Fibroblast of skin of left quadriceps (primary cell): ENCODE data around the gene COBLL1.
"Not testable (repeated sequence)": the region's sequence is repeated elsewhere in the genome, so short reads cannot be mapped to it uniquely, and the experiment has no call there.

Source experiments
- DNase-seq, 2 experiments: peaks; one replicate each; pipeline ENCODE4 v3.0.0-alpha.2; 2013; ENCODE audit warnings: low read depth in 2 of 2

The COBLL1 gene

GRCh38 chr2:164789968-164790367 lies 51.7 kb downstream of the COBLL1 start:
- no peak for DNase-seq

DNA sequence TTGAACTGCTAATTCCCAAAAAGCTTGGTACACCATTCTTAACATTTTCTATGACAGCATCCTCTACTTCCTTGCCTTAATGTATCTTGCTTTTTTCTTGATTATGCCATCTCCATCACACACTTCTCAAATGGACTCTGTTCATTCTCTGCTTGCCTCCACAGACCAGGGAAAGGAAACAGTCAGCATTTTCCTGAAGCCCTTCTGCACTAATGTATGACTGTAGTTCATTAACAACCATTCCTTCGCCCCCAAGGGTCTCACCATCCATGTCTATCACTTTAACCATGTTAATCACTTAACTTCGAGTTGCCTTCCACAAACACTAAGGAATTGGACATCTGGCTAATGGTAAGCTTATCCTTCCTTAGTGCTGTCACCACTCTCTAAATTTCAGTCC lies 54.8 kb downstream of the COBLL1 start:
- DNase-seq: no peak

GRCh38 chr2:164785457-164785856 lies 56.2 kb downstream of the COBLL1 start:
- no peak for DNase-seq

DNA sequence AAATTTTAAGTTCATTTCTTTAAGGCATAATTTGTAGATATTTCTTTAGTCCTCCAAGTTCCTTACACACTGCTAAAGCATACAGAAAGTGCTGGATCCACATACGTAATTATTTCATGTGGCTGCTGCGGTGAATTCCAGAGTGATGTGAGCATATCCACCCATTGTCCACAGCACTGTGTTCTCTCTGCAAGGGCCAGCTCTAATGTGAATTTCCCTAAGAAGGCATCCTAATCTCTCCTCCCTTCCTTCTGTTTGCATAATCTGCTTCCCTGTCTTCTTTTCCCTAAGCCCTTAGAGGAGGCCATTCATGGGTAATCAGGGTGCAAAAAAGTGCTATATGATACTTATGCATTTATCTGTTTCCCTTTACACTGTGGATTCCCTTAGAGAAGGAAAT lies 57.2 kb downstream of the COBLL1 start:
- DNase-seq: peak in 1 of 2 experiments; percentile 17

GRCh38 chr2:164782323-164782722 lies 59.3 kb downstream of the COBLL1 start:
- peak in 1 of 2 experiments; percentile 29 for DNase-seq

GRCh38 chr2:164781394-164781793 lies 60.2 kb downstream of the COBLL1 start:
- DNase-seq: no peak

GRCh38 chr2:164780611-164781178 lies 60.9 kb downstream of the COBLL1 start:
- DNase-seq: no peak

- DNase-seq: no peak
These were observed 62.1 kb downstream of the COBLL1 start for GRCh38 chr2:164779383-164780057.

DNA sequence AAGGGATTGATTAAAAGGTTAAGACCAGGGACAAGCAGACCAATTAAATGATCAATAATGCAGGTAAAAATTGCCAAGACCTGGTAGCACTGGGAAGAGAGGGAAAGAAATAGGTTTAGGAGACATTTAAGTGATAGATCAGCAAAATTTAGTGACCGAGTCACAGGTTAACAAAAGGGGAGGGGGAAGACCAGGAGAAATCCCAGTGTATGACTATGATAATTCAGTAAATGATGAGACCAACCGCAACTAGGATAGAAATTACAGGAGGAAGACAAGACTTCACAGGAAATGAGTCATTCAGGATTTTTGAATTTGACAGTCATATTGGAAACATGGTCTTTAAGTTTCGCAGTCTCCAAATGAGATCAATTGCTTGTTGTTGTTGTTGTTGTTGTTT lies 62.9 kb downstream of the COBLL1 start:
- DNase-seq: no peak

GRCh38 chr2:164777847-164778461 lies 63.7 kb downstream of the COBLL1 start:
- DNase-seq: no peak

DNA sequence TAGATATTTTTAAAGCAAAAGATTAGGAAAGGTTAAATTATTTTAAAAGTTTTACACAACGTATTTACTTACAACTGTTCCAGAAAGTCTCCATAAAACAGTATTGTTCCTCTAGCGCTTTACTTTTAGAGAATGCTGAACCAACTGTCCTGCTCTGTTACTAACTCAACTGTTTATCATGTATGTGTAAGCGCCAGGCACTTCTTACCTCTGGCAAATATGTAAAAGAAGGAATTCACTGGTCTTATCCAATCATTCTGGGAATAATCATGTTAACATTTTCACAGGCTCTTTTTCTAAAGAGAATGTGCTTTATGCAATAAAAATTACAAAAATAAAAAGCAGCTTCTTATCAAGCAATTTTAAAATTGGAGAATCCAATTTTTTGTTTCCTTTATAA lies 68.0 kb downstream of the COBLL1 start:
- DNase-seq: no peak

GRCh38 chr2:164773091-164773490 lies 68.5 kb downstream of the COBLL1 start:
- no peak for DNase-seq

GRCh38 chr2:164771897-164772296 lies 69.7 kb downstream of the COBLL1 start:
- DNase-seq: no peak

DNA sequence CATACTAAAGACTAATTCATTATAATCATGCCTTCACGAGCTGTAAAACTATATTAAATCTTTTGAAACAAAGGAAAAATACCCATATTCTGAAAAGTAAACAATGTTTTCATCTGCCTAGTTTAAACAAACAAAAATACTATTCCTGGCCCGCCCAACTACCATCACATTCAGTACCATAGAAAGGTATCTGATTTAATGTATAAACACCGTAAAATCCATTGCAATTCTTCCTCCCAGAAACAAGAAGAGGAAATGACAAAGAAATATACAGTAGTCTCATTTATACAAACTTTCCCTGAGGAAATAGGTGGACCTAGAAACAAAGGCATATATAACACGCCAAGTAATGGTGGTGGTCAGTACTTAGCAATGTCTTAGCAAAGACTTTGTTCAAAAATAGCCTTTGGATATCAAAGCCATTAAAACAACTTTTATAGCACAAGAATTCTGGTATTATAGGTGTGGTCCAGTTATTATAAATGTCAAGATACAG lies 71.2 kb downstream of the COBLL1 start:
- no peak for DNase-seq

GRCh38 chr2:164766954-164767320 lies 74.7 kb downstream of the COBLL1 start:
- no peak for DNase-seq

DNA sequence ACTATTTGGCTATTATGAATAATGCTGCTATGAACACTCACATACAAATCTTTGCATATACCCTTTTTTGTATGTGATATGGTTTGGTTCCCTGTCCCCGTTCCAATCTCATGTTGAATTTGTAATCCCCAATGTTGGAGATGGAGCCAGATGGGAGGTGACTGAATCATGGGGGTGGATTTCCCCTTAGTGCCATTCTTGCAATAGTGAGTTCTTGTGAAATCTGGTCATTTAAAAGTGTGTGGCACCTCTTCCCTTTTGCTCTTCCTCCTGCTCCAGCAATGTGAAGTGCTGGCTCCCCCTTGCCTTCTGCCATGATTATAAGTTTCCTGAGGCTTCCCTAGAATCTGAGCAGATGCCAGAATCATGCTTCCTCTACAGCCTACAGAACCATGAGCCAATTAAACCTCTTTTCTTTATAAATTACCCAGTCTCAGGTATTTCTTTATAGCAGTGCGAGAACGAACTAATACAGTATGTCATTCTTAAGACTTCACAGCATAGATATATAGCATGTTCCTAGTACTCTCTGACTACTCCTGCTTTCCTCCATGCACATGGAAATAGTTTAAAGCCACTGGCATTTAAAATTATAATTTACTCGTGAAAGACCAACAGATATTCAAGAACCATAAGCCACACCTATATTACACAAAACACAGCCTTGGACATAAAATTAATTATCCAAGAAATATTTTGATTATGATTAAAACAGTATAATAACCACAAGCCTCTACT lies 75.2 kb downstream of the COBLL1 start:
- no peak for DNase-seq

DNA sequence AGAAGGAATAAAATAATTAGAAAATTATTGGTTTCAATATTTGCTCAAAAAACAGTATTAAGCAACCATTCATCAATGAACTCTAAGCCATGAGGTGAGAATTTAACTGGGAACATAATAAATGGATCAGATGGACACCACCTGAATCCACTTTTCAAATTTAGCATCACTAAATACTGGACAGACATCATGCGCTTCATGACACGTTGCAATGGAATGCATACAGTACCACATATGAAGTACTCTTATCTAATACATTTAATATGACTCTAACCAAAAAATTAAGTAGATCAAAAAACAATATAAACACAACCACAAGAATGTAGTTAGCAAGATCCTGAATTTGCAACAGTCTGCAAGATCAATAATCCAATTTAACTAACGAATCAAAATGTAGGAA lies 76.6 kb downstream of the COBLL1 start:
- DNase-seq: peak in 1 of 2 experiments; percentile 11

DNA sequence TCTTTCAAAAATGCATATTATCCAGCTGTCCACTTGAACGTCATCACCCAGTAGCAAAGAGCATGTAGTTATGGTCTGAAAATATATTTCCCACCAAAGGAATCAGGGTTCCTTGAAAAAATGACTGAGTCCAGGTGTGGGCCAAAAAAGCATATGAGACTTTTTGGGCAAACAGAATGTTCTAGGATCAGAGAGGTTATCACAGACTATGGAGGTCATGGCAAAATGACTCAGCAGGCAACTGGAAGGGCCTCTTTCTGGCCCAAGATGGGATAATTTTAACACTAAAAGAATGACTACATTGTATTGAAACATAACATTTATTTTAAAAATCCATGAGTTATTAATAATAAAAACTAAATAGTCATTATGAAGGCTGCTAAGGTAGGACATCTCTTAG lies 77.1 kb downstream of the COBLL1 start:
- no peak for DNase-seq

- DNase-seq: no peak
These were observed 78.2 kb downstream of the COBLL1 start for GRCh38 chr2:164763431-164763830.

GRCh38 chr2:164761737-164762460 lies 79.7 kb downstream of the COBLL1 start:
- no peak for DNase-seq

GRCh38 chr2:164761201-164761600 lies 80.4 kb downstream of the COBLL1 start:
- DNase-seq: not testable (repeated sequence)

- DNase-seq: no peak
These were observed 81.4 kb downstream of the COBLL1 start for GRCh38 chr2:164760179-164760578.
